HCT116 (cell line): ENCODE data around the gene UCP2. TPM values are rescaled to one million over a fixed set of nuclear protein-coding genes. Genes with fewer than 3 reads are reported as not detected.

ENCODE experiments used
- ATAC-seq: fragments of 200-7000 bp; cut with Tn5 transposase; 2 replicates; pipeline ENCODE4 v1.9.1; 2020; ENCODE audit warnings: mild to moderate bottlenecking, moderate library complexity
- BruUV-seq: library from RNA; stranded (reverse); fragments of 400-500 nt; replicated peaks from 2 replicates; lab custom pipeline; 2021; lab: Mats Ljungman, UMichigan
- CTCF ChIA-PET: fragments of 300-600 bp; sonication (Branson Sonifier 250); formaldehyde crosslinking; loops from one replicate; lab custom pipeline; 2021; ENCODE audit warnings: antibody characterized with exemption; lab: Charles Lee
- POLR2A ChIA-PET: fragments of 300-600, 350-600 bp; sonication (Branson Sonifier 250); formaldehyde crosslinking; loops from one replicate; lab custom pipeline; 2021; ENCODE audit warnings: antibody characterized with exemption; lab: Charles Lee
- RAD21 ChIA-PET, 2 experiments: fragments of 300-600 bp; sonication (Branson Sonifier 250); formaldehyde crosslinking; loops; one replicate each; lab custom pipeline; 2023; ENCODE audit warnings: low total read pairs in 2 of 2; ENCODE audit not compliant: uncharacterized antibody in 2 of 2, unreplicated experiment in 2 of 2, low non-redundant PET in 1 of 2; lab: Charles Lee
- DNase-seq: peaks from one replicate; pipeline ENCODE4 v3.0.0-alpha.2; 2010; ENCODE audit warnings: low read depth, low spot score
- H2AFZ ChIP-seq: fragments of 200-600 bp; shearing (Covaris generic), sonication (generic); 2 replicates; pipeline ENCODE4 v1.6.1; 2017; ENCODE audit warnings: low read depth, mixed run types, mixed read lengths, antibody characterized with exemption, low read length; ENCODE audit not compliant: poor library complexity, severe bottlenecking
- H3K27ac ChIP-seq: 2 replicates; pipeline ENCODE4 v1.5.1; 2012; ENCODE audit warnings: low read depth, low read length
- H3K27me3 ChIP-seq: fragments of 200-600 bp; sonication (generic); 2 replicates; pipeline ENCODE4 v1.6.1; 2016; ENCODE audit warnings: mixed run types, low read length, mixed read lengths; ENCODE audit not compliant: insufficient read depth
- H3K36me3 ChIP-seq, 2 experiments: fragments of 200-500 bp in 1 of 2; fragments of 200-600 bp in 1 of 2; sonication (Bioruptor generic) in 1 of 2; sonication (generic) in 1 of 2; 2 replicates each; pipeline versions ENCODE4 v1.5.1 to v1.6.1; 2014 to 2016; ENCODE audit warnings: low read length in 2 of 2, inconsistent platforms in 1 of 2, mixed read lengths in 1 of 2, mixed run types in 1 of 2; ENCODE audit not compliant: insufficient read depth in 2 of 2, control insufficient read depth in 1 of 2
- H3K4me1 ChIP-seq, 2 experiments: fragments of 200-600 bp in 1 of 2; sonication (generic) in 1 of 2; 2 replicates each; pipeline versions ENCODE4 v1.5.1 to v1.6.1; 2012 to 2017; ENCODE audit warnings: low read length in 2 of 2, inconsistent platforms in 1 of 2, mild to moderate bottlenecking in 1 of 2, mixed read lengths in 1 of 2, mixed run types in 1 of 2, moderate library complexity in 1 of 2; ENCODE audit not compliant: insufficient read depth in 2 of 2, control insufficient read depth in 1 of 2
- H3K4me2 ChIP-seq: fragments of 200-600 bp; sonication (generic); 2 replicates; pipeline ENCODE4 v1.6.1; 2017; ENCODE audit warnings: mixed run types, low read length, mixed read lengths
- H3K4me3 ChIP-seq, 2 experiments: fragments of 200-600 bp in 1 of 2; sonication (generic) in 1 of 2; replicated peaks in 1 of 2; 2 replicates each; pipeline ENCODE4 v1.5.1; 2011 to 2016; ENCODE audit warnings: low read length in 2 of 2, control low read depth in 1 of 2, low read depth in 1 of 2, mild to moderate bottlenecking in 1 of 2, mixed read lengths in 1 of 2, mixed run types in 1 of 2
- H3K79me2 ChIP-seq: fragments of 200-600 bp; sonication (generic); 2 replicates; pipeline ENCODE4 v1.6.1; 2017; ENCODE audit warnings: mild to moderate bottlenecking, mixed run types, low read length, moderate library complexity, mixed read lengths; ENCODE audit not compliant: insufficient read depth
- H3K9ac ChIP-seq: fragments of 200-600 bp; sonication (generic); 2 replicates; pipeline ENCODE4 v1.6.1; 2016; ENCODE audit warnings: low read length, mixed read lengths
- H3K9me2 ChIP-seq: fragments of 200-600 bp; sonication (generic), shearing (Covaris generic); 2 replicates; pipeline ENCODE4 v1.6.1; 2017; ENCODE audit warnings: mixed run types, mild to moderate bottlenecking, moderate library complexity; ENCODE audit not compliant: insufficient read depth
- H3K9me3 ChIP-seq, 2 experiments: fragments of 200-500 bp in 1 of 2; fragments of 200-600 bp in 1 of 2; sonication (Bioruptor generic) in 1 of 2; sonication (generic) in 1 of 2; 2 replicates each; pipeline ENCODE4 v1.6.1; 2014 to 2017; ENCODE audit warnings: low read length in 2 of 2, mixed read lengths in 2 of 2, inconsistent platforms in 1 of 2, low read depth in 1 of 2, mild to moderate bottlenecking in 1 of 2, mixed run types in 1 of 2, moderate library complexity in 1 of 2; ENCODE audit not compliant: control insufficient read depth in 1 of 2, insufficient read depth in 1 of 2
- H4K20me1 ChIP-seq: fragments of 200-600 bp; sonication (generic), shearing (Covaris generic); 2 replicates; pipeline ENCODE4 v1.6.1; 2017; ENCODE audit warnings: mixed run types, mild to moderate bottlenecking, moderate library complexity; ENCODE audit not compliant: insufficient read depth
- ATF3 ChIP-seq: IDR thresholded peaks from 2 replicates; pipeline ENCODE4 v1.6.1; 2012
- CBX3 ChIP-seq: IDR thresholded peaks from 2 replicates; pipeline ENCODE4 v1.6.1; 2012; ENCODE audit warnings: low read depth
- CTCF ChIP-seq, 3 experiments: fragments of 200-600 bp in 1 of 3; sonication (generic) in 1 of 3; IDR thresholded peaks in 2 of 3; conservative IDR thresholded peaks in 1 of 3; 2 replicates each; pipeline ENCODE4 v1.5.1; 2012 to 2017; ENCODE audit warnings: low read depth in 2 of 3, low read length in 2 of 3, antibody characterized with exemption in 1 of 3, borderline replicate concordance in 1 of 3, control low read depth in 1 of 3, mild to moderate bottlenecking in 1 of 3, mixed read lengths in 1 of 3, mixed run types in 1 of 3, moderate library complexity in 1 of 3; ENCODE audit not compliant: insufficient read depth in 1 of 3
- EGR1 ChIP-seq: IDR thresholded peaks from 2 replicates; pipeline ENCODE4 v1.6.1; 2012; ENCODE audit warnings: low read depth
- EZH2 ChIP-seq: fragments of 200-600 bp; sonication (generic); IDR thresholded peaks from 2 replicates; pipeline ENCODE4 v1.6.1; 2017; ENCODE audit warnings: antibody characterized with exemption, mixed run types
- JUND ChIP-seq: IDR thresholded peaks from 2 replicates; pipeline ENCODE4 v1.6.1; 2012
- POLR2AphosphoS5 ChIP-seq: IDR thresholded peaks from 2 replicates; pipeline ENCODE4 v1.6.1; 2011; ENCODE audit warnings: mild to moderate bottlenecking, low read depth, low read length, moderate library complexity
- RAD21 ChIP-seq: IDR thresholded peaks from 2 replicates; pipeline ENCODE4 v1.6.1; 2012; ENCODE audit warnings: low read depth, mild to moderate bottlenecking
- REST ChIP-seq: IDR thresholded peaks from 2 replicates; pipeline ENCODE4 v1.6.1; 2012; ENCODE audit warnings: low read depth
- YY1 ChIP-seq: IDR thresholded peaks from 2 replicates; pipeline ENCODE4 v1.6.1; 2011; ENCODE audit warnings: low read length, low read depth, moderate library complexity, mild to moderate bottlenecking; ENCODE audit not compliant: insufficient replicate concordance; ENCODE audit errors: extremely low read depth
- ZBTB33 ChIP-seq: IDR thresholded peaks from 2 replicates; pipeline ENCODE4 v1.6.1; 2011; ENCODE audit warnings: mild to moderate bottlenecking, low read length, moderate library complexity; ENCODE audit not compliant: insufficient replicate concordance; ENCODE audit errors: extremely low read depth
- ZNF274 ChIP-seq: fragments of 200-500 bp; sonication (Bioruptor generic); IDR thresholded peaks from 2 replicates; pipeline ENCODE4 v1.6.1; 2014; ENCODE audit warnings: mild to moderate bottlenecking, low read depth, low read length, inconsistent platforms
- intact Hi-C: fragments of 100-400 bp; cut with micrococcal nuclease; formaldehyde crosslinking; loops from 2 replicates; pipeline ENCODE4 v1.10.0; 2022
- total RNA-seq: library from RNA; stranded (reverse); gene quantifications from one replicate; pipeline ENCODE4 v1.2.1, GENCODE V29; 2021; ENCODE audit not compliant: unreplicated experiment

The UCP2 gene
- total RNA-seq, 1 experiment from 2014 or later: 20.4 TPM

GRCh38 chr11:73997120-73997770 is 14.6 kb upstream of the UCP2 start:
- Histone ChIP-seq H4K20me1 (no peaks in the 10 kb centered on the region), H3K9me2 (no peaks in the 10 kb centered on the region), H3K9me3 (no peaks in the 10 kb centered on the region), H2AFZ (no peak overlapping the region), H3K79me2 (no peaks in the 10 kb centered on the region), H3K4me2 (no peak overlapping the region), H3K36me3 (no peaks in the 10 kb centered on the region), H3K4me1 (no peaks in the 10 kb centered on the region), H3K27me3 (no peaks in the 10 kb centered on the region), H3K9ac (no peak overlapping the region), H3K4me3 (no peak overlapping the region), H3K27ac (no peak overlapping the region)
- DNase-seq: no peak
- CTCF ChIA-PET: no interaction called here
- no TSS peak for BruUV-seq
- POLR2A ChIA-PET: no interaction called here
- TF ChIP-seq CTCF (IDR thresholded peaks at IDR 0.05 in 2 of 3, conservative IDR thresholded peaks at IDR 0.05 in 1 of 3; ENCODE audit: borderline replicate concordance in 1 of 3, insufficient read depth in 1 of 3, low read depth in 2 of 3, low read length in 2 of 3): no peak
- no peak for TF ChIP-seq YY1
- no peak for TF ChIP-seq CBX3
- no peak for TF ChIP-seq REST
- TF ChIP-seq POLR2AphosphoS5: no peak
- TF ChIP-seq RAD21: no peak
- no peak for TF ChIP-seq EZH2
- no peak for TF ChIP-seq JUND
- TF ChIP-seq ZNF274: no peak
- no peak for TF ChIP-seq ATF3
- no peak for TF ChIP-seq EGR1
- no peak for TF ChIP-seq ZBTB33
- intact Hi-C loops: no loop called here
- RAD21 ChIA-PET: no interaction called here
- ATAC-seq: no peak
